Measurements from ENCODE around the gene P4HA2. TPM values are rescaled to one million over a fixed set of nuclear protein-coding genes. Genes with fewer than 3 reads are reported as not detected.

Gene P4HA2
- total RNA-seq, 4 donors from 2014 or later, result 22.1 to 53.5 (median 32.7) TPM

DNA sequence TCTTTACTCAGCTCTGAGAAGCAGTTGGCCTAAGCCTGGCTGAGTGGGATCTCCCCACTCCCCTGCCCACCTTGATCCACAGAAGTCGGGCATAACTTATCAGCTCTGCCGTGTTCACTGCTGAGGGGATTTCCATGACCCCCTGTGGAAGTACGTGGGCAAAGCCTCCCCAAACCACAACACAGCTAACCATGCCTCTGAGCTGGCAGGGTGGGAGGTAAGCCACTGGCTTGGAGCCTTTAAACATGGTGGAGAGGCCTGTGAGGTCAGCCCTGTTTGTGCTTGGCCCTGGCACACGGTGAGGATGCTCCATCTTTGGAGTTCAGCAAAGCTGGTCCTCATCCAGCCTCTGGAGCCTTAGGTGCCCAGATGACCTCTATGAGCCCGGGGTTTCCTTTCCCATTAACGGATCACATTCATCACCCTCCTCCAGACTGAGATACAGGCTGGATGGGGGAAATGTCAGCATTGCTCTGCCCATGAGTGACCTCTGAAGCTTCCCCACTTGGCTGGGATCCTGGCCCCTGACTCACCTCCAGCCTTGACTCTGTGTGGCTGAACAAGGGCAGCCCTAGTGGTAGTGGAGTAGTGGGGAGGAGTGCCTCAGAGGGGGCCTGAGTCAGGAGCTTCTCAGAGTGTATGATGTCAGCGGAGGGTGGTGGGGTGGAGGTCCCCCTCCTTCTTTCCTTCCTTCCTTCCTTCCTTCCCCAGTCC lies 36.1 kb upstream of the P4HA2 start:
- intact Hi-C loops (cut with DNase I; ENCODE audit: low total_unique reads) (no loop called here), in situ Hi-C loops (cut with MboI; ENCODE audit: low pct_ligation_motif_present in 1 of 4, low pct_unique_long_range_greater_than_20kb in 1 of 4, low sequenced_read_pairs in 3 of 4) (loop anchor here in 1 of 4 donors (25.0 kb wide), 1 partner anchor 274 kb away; the partner anchor contains the start of gene IL5)
- H3K36me3 ChIP-seq, result no peaks in the 10 kb centered on the region

DNA sequence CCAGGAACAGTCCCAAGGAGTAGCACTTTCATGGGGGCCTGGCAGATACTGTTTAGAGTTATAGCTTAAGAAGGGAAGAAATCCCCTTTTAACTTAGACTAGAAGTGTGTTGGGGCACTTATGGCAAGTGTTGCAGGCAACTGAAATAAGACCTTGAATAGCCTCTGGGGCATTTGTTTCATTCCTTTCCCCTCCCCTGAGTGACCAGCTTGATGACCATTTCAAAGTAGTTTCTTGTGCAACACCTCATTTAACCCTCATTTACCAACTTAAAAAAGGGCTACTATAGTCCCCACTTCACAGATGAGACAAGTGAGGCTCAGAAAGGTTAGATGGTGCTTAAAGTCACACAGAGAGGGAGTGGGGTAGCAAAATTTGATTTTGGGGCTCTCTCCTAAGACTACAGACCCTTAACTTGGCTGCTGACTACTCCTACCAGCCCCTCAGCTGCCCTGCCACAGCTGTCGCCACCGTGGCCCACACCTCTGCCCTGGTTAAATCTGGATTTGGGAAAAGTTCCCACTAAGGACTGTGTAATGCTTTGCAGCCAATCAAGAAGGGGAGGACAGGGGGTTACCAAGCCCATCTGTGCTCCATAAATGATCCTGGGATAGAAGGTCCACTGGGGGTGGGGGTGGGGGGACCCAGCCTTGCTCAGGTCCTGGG lies 35.4 kb upstream of the P4HA2 start:
- WGBS, 2 donors (ENCODE audit: low coverage in 1 of 2), result 92% methylated on average over 2 of the region's 2 CpGs; no CpG with 5 or more reads in 1 of the 2 donors
- Histone ChIP-seq H3K36me3 (no peaks in the 10 kb centered on the region), H3K4me1 (peaks cover 33 to 71% (median 60%) of the 10 kb centered on the region in 4 donors), H3K27ac (peak overlapping the region; percentile 87 to 97 (median 94)), H3K9me3 (no peaks in the 10 kb centered on the region), H3K4me3 (no peak overlapping the region), H3K27me3 (peaks cover 2% of the 10 kb centered on the region)
- intact Hi-C loops (cut with DNase I; ENCODE audit: low total_unique reads) (no loop called here), in situ Hi-C loops (cut with MboI; ENCODE audit: low pct_ligation_motif_present in 1 of 4, low pct_unique_long_range_greater_than_20kb in 1 of 4, low sequenced_read_pairs in 3 of 4) (loop anchor here in 1 of 4 donors (25.0 kb wide), 1 partner anchor 274 kb away; the partner anchor contains the start of gene IL5)
- DNase-seq, result peak; percentile 2
- no peak for TF ChIP-seq POLR2AphosphoS5 (IDR thresholded peaks at IDR 0.05)
- no peak for TF ChIP-seq EP300 (IDR thresholded peaks at IDR 0.05; ENCODE audit: low read depth)
- no peak for TF ChIP-seq POLR2A (IDR thresholded peaks at IDR 0.05)
- TF ChIP-seq, protein P1, sequence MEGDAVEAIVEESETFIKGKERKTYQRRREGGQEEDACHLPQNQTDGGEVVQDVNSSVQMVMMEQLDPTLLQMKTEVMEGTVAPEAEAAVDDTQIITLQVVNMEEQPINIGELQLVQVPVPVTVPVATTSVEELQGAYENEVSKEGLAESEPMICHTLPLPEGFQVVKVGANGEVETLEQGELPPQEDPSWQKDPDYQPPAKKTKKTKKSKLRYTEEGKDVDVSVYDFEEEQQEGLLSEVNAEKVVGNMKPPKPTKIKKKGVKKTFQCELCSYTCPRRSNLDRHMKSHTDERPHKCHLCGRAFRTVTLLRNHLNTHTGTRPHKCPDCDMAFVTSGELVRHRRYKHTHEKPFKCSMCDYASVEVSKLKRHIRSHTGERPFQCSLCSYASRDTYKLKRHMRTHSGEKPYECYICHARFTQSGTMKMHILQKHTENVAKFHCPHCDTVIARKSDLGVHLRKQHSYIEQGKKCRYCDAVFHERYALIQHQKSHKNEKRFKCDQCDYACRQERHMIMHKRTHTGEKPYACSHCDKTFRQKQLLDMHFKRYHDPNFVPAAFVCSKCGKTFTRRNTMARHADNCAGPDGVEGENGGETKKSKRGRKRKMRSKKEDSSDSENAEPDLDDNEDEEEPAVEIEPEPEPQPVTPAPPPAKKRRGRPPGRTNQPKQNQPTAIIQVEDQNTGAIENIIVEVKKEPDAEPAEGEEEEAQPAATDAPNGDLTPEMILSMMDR (IDR thresholded peaks at IDR 0.05), result no peak

More for the DNA sequence above, 36.1 kb upstream of the P4HA2 start:
- WGBS, 2 donors (ENCODE audit: low coverage in 1 of 2), result 67% methylated on average over 6 of the region's 7 CpGs; no CpG with 5 or more reads in 1 of the 2 donors
- H3K4me1 ChIP-seq, result peaks cover 33 to 71% (median 58%) of the 10 kb centered on the region in 4 donors
- TF ChIP-seq EP300 (IDR thresholded peaks at IDR 0.05; ENCODE audit: low read depth) (no peak), POLR2AphosphoS5 (IDR thresholded peaks at IDR 0.05) (no peak), POLR2A (IDR thresholded peaks at IDR 0.05) (no peak)
- TF ChIP-seq, protein P1 (IDR thresholded peaks at IDR 0.05), result no peak
- no peaks in the 10 kb centered on the region for H3K9me3 ChIP-seq
- no peak overlapping the region for H3K4me3 ChIP-seq
- H3K27me3 ChIP-seq, result no peaks in the 10 kb centered on the region
- DNase-seq, result peak; percentile 37
- H3K27ac ChIP-seq, result peak overlapping the region; percentile 87 to 97 (median 94)

DNA sequence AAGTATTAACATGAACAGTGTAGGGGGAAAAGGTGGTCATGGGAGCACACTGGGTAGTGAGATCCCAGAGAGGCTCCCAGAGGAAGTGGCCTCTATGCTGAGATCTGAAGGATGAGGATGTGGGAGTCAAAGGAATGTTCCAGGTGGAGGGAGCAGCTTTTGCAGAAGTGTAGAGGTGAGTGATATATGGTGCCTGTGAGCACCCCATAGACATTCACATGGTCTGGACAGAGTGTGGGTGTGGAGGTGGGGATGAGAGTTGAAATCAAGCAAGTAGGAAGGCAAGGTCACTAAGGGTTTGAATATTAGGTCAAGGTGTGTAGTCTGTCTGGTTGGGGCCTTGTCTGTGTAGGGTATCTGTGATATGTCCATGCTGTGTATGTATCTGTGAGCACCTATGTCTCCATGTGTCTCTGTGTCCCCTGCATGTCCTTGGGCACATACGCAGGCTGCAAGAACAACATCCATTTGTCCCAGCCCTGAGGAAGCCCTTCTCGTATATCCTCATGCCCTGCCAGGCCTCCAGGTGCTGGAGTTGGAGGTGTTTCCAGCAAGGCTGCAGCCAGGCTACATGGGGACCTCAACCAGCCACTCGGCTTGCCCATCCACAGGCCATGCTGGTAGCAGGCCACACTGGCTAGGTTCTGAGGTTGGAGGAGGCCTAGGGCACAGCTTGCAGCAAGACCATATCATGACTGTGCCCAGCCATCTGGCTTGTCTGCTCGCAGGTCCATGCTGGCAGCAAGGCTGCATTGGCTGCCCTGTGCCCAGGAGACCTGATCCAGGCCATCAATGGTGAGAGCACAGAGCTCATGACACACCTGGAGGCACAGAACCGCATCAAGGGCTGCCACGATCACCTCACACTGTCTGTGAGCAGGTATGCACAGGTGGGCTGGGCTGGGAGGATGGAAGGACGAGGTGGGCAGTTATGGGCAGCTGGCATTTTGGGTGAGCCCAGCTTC lies 34.5 kb upstream of the P4HA2 start:
- Histone ChIP-seq H3K4me3 (no peak overlapping the region), H3K27ac (peak overlapping the region; percentile 87 to 97 (median 94)), H3K4me1 (peaks cover 33 to 72% (median 61%) of the 10 kb centered on the region in 4 donors), H3K9me3 (no peaks in the 10 kb centered on the region), H3K27me3 (peaks cover 8% of the 10 kb centered on the region), H3K36me3 (no peaks in the 10 kb centered on the region)
- 97% methylated on average over 4 of the region's 7 CpGs; no CpG with 5 or more reads in 1 of the 2 donors for whole genome bisulfite sequencing, 2 donors (ENCODE audit: low coverage in 1 of 2)
- in situ Hi-C loops (cut with MboI; ENCODE audit: low pct_ligation_motif_present in 1 of 4, low pct_unique_long_range_greater_than_20kb in 1 of 4, low sequenced_read_pairs in 3 of 4), result loop anchor here in 1 of 4 donors (25.0 kb wide), 1 partner anchor 275 kb away; the partner anchor contains the start of gene IL5
- TF ChIP-seq EP300 (IDR thresholded peaks at IDR 0.05; ENCODE audit: low read depth) (no peak), POLR2A (IDR thresholded peaks at IDR 0.05) (no peak), POLR2AphosphoS5 (IDR thresholded peaks at IDR 0.05) (no peak)
- TF ChIP-seq, protein P1 (IDR thresholded peaks at IDR 0.05), result no peak
- intact Hi-C loops (cut with DNase I; ENCODE audit: low total_unique reads), result no loop called here
- peak; percentile 4 for DNase-seq
